ENCODE measurements around the gene GXYLT1. TPM values are rescaled to one million over a fixed set of nuclear protein-coding genes. Genes with fewer than 3 reads are reported as not detected.
"Not testable (repeated sequence)": the region's sequence is repeated elsewhere in the genome, so short reads cannot be mapped to it uniquely, and the experiment has no call there.

The GXYLT1 gene
- polyA plus RNA-seq, 12 donors: 14.6 to 24.8 (median 18.7) TPM; not detected in 1

- no peak for DNase-seq
Measured at GRCh38 chr12:42145552-42146215, 1.0 kb upstream of the GXYLT1 start.

DNA sequence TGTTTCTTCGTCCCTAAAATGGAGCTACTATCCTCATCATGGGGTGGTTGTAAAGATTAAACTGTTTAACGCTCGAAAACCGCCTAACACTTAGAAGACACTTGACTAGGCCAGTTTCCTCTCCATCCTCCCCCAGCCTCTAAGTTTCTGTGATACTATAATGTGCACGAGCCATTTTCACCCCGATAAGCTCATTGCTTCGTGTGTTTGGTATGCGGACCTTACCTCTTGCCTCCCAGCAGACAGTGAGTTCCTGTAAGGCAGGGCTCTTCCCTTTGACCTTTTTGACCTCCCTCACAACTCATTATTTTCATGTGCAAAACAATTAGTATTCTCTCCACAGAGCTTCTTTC is 499 bp upstream of the GXYLT1 start:
- DNase-seq: no peak

GRCh38 chr12:42144158-42144407 is 591 bp downstream of the GXYLT1 start:
- DNase-seq: no peak

- DNase-seq: peak; percentile 21
Measured at GRCh38 chr12:42143452-42144157, 1.1 kb downstream of the GXYLT1 start.

- no peak for DNase-seq
Measured at GRCh38 chr12:42141981-42142606, 2.6 kb downstream of the GXYLT1 start.

GRCh38 chr12:42140901-42141300 is 3.8 kb downstream of the GXYLT1 start:
- DNase-seq: no peak

GRCh38 chr12:42135259-42135814 is 9.3 kb downstream of the GXYLT1 start:
- no peak for DNase-seq

DNA sequence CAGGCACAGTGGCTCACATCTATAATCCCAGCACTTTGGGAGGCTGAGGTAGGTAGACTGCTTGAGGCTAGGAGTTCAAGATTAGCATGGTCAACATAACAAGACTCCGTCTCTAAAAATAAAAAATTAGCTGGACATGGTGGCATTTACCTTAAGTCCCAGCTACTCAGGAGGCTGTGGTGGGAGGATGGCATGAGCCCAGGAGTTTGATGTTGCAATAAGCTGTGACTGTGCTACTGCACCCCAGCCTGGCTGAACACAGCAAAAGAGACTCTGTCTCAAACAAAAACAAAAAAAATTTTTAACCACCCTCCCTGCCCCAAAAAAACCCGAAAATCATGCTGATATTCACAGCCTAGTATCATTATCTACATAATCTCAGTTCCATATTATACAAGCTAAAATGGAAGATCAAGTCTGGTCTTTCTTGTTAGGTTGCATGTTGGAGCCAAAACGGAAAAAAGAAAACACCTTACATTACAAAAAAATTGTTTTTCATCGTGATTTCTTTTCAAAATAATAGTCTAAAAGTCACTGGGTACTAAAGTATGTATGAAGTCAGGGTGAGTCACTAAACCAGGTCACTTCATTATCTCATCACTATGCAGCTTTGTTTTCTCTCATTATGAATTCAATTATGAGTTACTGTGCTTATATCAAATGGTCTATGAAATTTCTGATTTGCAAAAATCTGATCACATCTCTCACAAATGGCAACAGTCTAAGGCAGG is 13.8 kb downstream of the GXYLT1 start:
- DNase-seq: no peak

GRCh38 chr12:42129595-42130204 is 15.0 kb downstream of the GXYLT1 start:
- peak; percentile 56 for DNase-seq

DNA sequence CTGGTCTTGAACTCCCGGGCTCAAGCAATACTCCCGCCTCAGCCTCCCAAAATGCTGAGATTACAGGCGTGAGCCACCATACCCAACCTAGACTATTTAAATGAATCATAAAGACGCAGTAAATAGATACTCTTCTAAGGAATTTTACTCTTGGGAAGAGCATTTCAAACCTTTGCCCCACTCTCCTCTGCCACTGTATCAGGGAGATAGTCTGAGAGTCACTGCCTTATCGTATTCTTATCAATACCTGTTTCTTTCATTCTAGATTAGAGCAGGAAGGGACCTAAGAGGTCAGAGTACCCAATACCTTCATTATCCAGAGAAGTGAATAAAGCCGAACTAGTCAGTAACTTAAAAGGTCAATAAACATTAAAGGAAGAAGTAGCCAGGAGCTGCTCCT is 15.8 kb downstream of the GXYLT1 start:
- DNase-seq: no peak

DNA sequence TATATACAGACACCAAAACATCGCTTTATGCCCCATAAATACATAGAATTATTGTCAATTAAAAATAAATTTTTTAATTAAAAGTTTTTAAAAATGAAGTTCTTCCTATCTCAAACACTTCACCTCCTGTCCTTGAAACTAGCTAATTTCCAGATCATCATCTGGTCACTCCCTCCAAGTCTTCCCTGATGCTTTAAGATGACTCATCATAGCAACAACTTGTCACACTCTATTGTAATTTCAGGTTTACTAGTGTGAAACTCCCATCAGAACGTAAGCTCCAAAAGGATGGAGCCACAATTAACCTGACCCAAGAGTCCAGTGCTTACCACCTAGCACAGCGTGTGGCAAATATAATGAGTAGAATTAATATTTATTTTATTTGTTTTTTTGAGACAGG is 16.3 kb downstream of the GXYLT1 start:
- no peak for DNase-seq

GRCh38 chr12:42126963-42127362 is 17.7 kb downstream of the GXYLT1 start:
- DNase-seq: no peak

DNA sequence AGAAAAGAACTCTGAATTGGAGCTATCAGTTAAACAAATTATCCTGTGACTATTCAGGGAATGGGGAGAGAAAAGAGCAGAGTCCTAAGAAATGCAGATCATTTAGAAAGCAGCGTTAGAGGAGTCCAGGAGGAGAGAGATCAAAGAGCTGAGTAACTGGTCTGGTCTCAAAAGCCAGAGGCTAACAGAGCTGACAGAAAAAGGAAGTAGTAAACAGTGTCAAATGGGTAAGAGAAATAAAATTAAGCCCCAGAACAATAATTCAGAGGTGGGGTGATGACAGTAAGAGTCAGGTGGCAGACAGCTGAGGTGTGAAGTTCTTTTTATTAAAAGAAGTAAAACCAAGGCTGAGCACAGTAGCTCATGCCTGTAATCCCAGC is 19.3 kb downstream of the GXYLT1 start:
- DNase-seq: no peak

- DNase-seq: no peak
Measured at GRCh38 chr12:42124764-42125387, 19.8 kb downstream of the GXYLT1 start.

DNA sequence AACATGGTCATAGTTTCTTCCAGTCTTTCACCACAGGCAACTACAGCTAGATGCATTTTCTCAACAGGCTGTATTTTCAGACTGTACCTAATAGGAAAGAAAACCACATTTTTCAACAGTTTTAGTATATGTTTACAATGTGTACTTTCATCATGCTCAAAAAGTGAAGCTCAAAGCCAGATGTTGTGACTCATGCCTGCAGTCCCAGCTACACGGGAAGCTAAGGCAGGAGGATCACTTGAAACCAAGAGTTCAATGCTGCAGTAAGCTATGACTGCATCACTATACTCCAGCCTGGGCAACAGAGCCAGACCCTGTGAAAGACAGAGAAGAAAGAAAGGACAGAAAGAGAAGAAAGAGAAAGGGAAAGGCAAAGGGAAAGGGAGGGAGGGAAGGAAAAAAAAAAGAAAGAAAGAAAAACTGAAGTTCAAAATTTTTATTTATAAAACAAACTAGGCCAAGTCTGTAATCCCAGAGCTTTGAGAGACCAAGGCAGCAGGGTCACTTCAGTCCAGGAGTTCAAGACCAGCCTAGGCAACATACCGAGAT is 25.5 kb downstream of the GXYLT1 start:
- DNase-seq: no peak

DNA sequence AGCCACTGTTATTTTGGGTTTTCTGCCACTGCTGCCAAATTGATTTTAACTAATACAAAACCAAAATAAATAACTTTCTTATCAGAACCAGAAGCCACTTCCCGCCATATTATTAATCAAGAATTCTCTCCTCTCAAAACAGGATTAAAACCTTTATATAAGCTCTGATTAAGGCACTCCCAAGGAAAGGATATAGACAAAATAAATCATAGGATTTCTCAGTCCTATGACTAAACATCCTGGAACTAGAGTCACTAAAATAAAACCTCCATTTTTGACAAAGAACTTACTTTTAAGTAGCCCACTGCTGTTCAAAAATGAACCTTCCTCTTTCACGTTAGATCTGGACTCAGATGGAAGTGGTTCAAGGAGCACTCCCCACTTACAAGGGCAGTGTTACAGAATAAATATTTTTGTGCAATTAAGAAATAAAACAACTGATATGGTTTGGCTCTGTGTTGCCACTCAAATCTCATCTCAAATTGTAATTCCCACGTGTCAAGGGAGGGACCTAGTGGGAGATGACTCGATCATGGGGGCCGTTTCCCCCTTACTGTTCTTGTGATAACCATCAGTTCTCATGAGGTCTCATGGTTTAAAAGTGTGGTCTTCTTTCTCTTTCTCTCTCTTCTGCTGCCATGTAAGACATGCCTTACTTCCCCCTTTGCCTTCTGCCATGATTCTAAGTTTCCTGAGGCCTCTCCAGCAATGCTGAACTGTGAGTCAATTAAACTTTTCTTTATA is 26.4 kb downstream of the GXYLT1 start:
- DNase-seq: no peak

DNA sequence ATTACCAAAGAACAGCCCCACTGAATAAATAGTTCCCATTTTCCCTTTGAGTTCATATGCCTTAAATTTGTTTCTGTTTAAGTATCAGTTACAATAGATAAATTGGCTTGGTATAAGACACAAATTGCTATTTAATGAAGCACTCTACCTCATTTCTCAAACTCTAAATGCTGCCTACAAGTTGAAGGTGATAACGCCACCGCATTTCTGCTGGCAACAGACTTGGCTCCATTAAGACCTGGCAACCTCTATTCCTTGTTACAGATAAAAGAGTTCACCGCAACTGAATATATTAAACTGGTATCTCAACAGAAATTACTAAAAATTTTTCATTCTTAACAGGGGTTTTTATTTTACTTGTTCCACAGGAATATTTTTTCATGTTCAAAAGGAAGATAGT is 35.6 kb downstream of the GXYLT1 start:
- no peak for DNase-seq

- not testable (repeated sequence) for DNase-seq
Measured at GRCh38 chr12:42106791-42107190, 37.9 kb downstream of the GXYLT1 start.

GRCh38 chr12:42104784-42105183 is 39.9 kb downstream of the GXYLT1 start:
- DNase-seq: no peak

- no peak for DNase-seq
Measured at GRCh38 chr12:42104087-42104486, 40.6 kb downstream of the GXYLT1 start.

DNA sequence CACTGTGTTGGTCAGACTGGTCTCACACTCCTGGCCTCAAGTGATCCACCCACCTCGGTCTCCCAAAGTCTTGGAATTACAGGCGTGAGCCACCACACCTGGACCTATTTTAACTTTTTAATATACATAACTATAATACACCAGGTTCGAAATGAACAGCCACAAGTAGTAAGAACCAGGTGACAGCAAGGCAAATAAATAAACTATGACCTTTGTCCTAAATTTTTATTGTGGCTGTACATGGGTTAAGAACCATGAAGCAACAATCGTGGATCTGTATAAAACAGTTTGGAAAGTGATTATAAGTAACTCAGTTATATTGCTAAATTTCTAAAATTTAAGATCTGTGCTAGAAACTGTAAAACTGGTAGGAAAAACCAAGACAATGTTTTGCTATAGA is 41.5 kb downstream of the GXYLT1 start:
- DNase-seq: no peak

Data from muscle of arm (tissue), 12 donors.